C4-2B (cell line): ENCODE measurements around the gene IQCK.

Experiments
- H3K27ac ChIP-seq: fragments of 450-650 bp; 2 replicates; pipeline ENCODE4 v1.5.1; 2017
- CTCF ChIP-seq: fragments of 450-650 bp; conservative IDR thresholded peaks from 2 replicates; pipeline ENCODE4 v1.5.1; 2017; ENCODE audit warnings: mild to moderate bottlenecking
- ZFX ChIP-seq: fragments of 450-650 bp; IDR thresholded peaks from 2 replicates; pipeline ENCODE4 v1.6.1; 2017

IQCK gene

GRCh38 chr16:19715566-19715965 lies 2.5 kb upstream of the IQCK start:
- H3K27ac ChIP-seq: peak overlapping the region; percentile 85
- TF ChIP-seq ZFX: no peak
- no peak for TF ChIP-seq CTCF

GRCh38 chr16:19716183-19716582 lies 1.9 kb upstream of the IQCK start:
- H3K27ac ChIP-seq: peak overlapping the region; percentile 85

DNA sequence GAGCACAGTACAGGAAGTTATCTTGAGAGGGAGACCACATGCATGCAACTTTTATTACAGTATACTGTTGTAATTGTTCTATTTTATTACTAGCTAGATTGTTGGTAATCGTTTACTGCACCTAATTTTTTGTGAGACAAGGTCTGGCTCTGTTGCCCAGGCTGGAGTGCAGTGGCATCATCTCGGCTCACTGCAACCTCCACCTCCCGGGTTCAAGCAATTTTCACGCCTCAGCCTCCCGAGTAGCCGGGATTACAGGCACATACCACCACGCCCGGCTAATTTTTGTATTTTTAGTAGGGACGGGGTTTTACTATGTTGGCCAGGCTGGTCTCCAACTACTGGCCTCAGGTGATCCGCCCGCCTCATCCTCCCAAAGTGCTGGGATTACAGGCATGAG lies 1.3 kb upstream of the IQCK start:
- peak overlapping the region; percentile 85 for H3K27ac ChIP-seq

More at GRCh38 chr16:19716183-19716582, 1.9 kb upstream of the IQCK start:
- TF ChIP-seq CTCF: no peak
- no peak for TF ChIP-seq ZFX

- TF ChIP-seq ZFX: no peak
- no peak for TF ChIP-seq CTCF
- peak overlapping the region; percentile 85 for H3K27ac ChIP-seq
Observed at GRCh38 chr16:19717314-19717713, 757 bp upstream of the IQCK start.

GRCh38 chr16:19718624-19718965 lies 524 bp downstream of the IQCK start:
- peak overlapping the region; percentile 85 for H3K27ac ChIP-seq
- TF ChIP-seq CTCF: no peak
- TF ChIP-seq ZFX: no peak

DNA sequence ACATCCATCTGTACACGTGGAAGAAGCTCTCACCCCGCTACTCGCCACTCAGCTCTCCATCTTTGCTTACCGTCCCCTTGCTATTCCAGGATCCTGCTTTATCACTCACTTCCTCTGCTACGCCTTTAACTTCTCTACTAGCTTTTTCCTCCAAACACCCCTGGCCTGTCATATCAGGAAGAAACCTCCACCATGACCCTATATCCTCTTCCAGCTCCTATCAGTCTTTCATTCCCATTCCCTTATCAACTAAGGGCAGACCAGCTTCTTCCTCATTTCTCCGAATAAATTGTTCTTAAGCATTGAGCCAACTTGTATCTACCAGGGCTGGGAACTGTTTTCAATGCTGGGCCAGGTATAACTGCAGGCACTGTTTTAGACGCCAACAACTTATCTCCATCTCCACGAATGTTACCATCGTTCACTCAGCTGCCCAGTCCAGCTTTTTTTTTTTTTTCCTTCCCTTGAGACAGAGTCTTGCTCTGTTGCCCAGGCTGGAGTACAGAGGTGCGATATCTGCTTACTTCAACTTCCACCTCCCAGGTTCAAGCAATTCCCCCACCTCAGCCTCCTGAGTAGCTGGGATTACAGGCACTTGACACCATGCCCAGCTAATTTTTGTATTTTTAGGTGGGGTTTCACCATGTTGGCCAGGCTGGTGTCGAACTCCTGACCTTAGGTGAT lies 4.3 kb downstream of the IQCK start:
- no peak overlapping the region for H3K27ac ChIP-seq
- TF ChIP-seq CTCF (no peak), ZFX (no peak)

DNA sequence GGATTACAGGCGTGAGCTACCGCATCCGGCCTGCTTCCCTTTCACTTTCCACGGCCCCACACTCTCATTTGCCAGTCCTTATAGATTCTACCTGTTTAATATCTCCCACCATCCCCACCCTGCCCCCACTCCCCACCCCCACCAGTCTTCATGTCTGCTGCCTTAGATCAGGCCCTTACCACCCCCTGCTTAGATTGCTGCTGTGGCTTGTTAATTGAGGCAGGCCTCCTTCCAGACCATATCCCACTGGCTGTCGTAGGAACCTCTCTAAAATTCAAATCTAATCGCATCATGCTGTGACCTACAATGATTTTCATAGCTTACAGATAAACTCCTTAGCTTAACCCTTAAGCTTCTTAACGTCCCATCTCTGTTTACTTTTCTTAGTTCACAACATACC lies 4.9 kb downstream of the IQCK start:
- no peak overlapping the region for H3K27ac ChIP-seq
- TF ChIP-seq CTCF (no peak), ZFX (no peak)

DNA sequence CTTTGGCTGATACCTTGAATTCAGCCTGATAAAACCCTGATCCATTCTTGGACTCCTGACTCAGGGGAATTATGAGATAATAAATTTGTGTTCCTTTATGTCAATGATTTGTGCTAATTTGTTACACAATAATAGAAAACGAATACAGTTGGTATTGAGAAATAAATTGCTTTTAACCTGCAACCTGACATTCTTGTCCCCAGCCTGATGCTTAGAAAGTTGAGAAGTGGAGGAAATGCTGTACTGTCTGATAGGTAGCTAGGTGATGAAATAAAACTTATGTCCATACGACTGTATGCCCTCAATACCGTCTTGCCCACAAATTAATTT lies 10.5 kb downstream of the IQCK start:
- TF ChIP-seq CTCF: no peak
- no peak for TF ChIP-seq ZFX
- no peak overlapping the region for H3K27ac ChIP-seq
